ENCODE results near the gene LENG9. TPM values are rescaled to one million over a fixed set of nuclear protein-coding genes. Genes with fewer than 3 reads are reported as not detected.

Gene LENG9
- total RNA-seq, 1 donor, result 5.2 TPM

GRCh38 chr19:54482889-54483288 lies 19.3 kb upstream of the LENG9 start:
- H3K4me3 ChIP-seq (ENCODE audit: low read depth, low read length), result no peak overlapping the region
- TF ChIP-seq, protein P1, sequence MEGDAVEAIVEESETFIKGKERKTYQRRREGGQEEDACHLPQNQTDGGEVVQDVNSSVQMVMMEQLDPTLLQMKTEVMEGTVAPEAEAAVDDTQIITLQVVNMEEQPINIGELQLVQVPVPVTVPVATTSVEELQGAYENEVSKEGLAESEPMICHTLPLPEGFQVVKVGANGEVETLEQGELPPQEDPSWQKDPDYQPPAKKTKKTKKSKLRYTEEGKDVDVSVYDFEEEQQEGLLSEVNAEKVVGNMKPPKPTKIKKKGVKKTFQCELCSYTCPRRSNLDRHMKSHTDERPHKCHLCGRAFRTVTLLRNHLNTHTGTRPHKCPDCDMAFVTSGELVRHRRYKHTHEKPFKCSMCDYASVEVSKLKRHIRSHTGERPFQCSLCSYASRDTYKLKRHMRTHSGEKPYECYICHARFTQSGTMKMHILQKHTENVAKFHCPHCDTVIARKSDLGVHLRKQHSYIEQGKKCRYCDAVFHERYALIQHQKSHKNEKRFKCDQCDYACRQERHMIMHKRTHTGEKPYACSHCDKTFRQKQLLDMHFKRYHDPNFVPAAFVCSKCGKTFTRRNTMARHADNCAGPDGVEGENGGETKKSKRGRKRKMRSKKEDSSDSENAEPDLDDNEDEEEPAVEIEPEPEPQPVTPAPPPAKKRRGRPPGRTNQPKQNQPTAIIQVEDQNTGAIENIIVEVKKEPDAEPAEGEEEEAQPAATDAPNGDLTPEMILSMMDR (IDR thresholded peaks at IDR 0.05; ENCODE audit: insufficient read depth, low read depth, low read length), result no peak
- no peak for DNase-seq (ENCODE audit: low read depth)

- peak; percentile 49 for DNase-seq (ENCODE audit: low read depth)
- TF ChIP-seq, protein P1 (IDR thresholded peaks at IDR 0.05; ENCODE audit: insufficient read depth, low read depth, low read length), result peak; percentile 79
- H3K4me3 ChIP-seq (ENCODE audit: low read depth, low read length), result no peak overlapping the region
These were observed 17.9 kb upstream of the LENG9 start for GRCh38 chr19:54481326-54481930.

DNA sequence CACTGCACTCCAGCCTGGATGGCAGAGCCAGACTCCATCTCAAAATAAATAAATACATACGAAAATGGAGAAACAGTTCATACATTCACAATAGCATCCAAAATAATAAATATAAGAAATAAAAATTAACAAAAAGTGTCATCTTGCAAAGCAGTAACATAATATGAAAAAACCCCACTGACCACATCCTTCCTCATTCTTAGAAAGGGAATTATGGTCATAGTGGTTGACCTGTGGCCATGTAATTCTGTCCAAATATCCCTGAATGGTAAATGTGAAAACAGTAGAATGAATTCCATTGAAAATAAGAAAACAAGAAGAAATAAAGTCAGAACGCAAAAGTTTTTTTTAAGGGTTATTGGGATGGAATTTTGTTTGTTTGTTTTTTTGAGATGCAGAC lies 16.5 kb upstream of the LENG9 start:
- no peak overlapping the region for H3K4me3 ChIP-seq (ENCODE audit: low read depth, low read length)
- DNase-seq (ENCODE audit: low read depth), result no peak
- TF ChIP-seq, protein P1 (IDR thresholded peaks at IDR 0.05; ENCODE audit: insufficient read depth, low read depth, low read length), result no peak

DNA sequence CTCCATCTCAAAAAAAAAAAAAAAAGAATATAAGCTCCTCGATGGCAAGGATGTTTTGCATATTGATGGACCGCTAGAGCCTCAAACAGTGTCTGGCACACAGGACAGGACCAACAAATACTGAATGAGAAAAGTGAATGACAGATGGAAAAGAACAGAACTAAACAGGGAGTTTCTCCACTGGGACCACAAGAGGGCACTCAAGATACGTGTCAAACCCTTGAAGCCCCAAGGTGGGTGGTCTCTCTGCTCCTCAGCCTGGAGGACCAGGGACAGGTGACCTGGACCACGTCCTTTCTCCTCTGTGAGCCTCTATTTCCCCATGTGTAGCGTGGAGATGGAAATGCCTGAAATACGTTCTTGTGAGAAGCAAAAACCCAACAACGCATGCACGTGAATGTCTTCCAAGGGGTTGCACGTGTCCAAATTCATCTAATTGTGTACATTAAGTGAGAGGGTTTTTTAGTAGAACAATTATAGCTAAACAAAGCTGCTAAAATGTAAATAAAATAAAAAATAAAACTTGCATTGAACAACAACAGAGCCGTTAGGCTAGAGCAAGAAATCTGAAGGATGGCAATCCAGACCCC lies 15.2 kb upstream of the LENG9 start:
- peak; percentile 53 for DNase-seq (ENCODE audit: low read depth)
- H3K4me3 ChIP-seq (ENCODE audit: low read depth, low read length), result no peak overlapping the region

DNA sequence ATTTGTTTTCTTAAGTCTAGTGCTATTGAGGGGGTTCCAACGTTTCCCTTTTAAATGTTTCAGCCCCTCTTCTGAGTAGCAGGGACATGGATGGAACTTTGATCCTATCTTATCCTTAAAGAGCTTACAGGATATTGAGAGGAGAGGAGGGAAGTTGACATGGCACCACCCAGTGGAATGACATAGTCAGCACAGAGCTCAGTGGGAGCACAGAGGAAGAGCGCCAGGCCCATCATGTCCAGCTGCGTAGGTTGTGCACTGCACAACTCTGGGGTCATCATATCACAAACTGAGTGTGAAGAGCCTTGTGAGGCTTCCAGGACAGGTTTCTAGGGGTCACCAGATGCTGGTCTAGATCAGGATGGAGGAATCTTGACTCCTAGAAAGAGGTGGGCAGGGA lies 14.1 kb upstream of the LENG9 start:
- DNase-seq (ENCODE audit: low read depth), result no peak
- no peak overlapping the region for H3K4me3 ChIP-seq (ENCODE audit: low read depth, low read length)
- TF ChIP-seq, protein P1 (IDR thresholded peaks at IDR 0.05; ENCODE audit: insufficient read depth, low read depth, low read length), result peak; percentile 19

More for the DNA sequence above, 15.2 kb upstream of the LENG9 start:
- TF ChIP-seq, protein P1 (IDR thresholded peaks at IDR 0.05; ENCODE audit: insufficient read depth, low read depth, low read length), result peak; percentile 75

DNA sequence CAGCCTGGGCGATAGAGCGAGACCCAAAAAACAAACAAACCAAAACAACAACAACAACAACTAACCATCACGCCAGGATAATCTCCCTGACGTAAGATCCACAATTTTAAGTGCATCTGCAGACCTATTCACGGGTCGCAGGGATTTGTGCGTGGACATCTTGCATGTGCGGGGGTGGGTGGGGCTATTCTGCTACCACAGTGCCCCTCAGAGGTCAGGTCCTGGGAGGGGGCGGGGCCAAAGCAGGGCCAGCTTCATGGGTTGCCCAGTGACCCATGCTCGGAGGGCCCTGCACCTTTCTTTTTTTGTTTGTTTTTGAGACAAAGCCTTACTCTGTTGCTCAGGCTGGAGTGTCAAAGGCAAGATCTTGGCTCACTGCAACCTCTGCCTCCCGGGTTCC lies 12.1 kb upstream of the LENG9 start:
- no peak overlapping the region for H3K4me3 ChIP-seq (ENCODE audit: low read depth, low read length)
- TF ChIP-seq, protein P1 (IDR thresholded peaks at IDR 0.05; ENCODE audit: insufficient read depth, low read depth, low read length), result no peak
- DNase-seq (ENCODE audit: low read depth), result no peak
